Measurements from ENCODE around the gene TYRO3.
"Not testable (repeated sequence)": the region's sequence is repeated elsewhere in the genome, so short reads cannot be mapped to it uniquely, and the experiment has no call there.

Gene TYRO3

DNA sequence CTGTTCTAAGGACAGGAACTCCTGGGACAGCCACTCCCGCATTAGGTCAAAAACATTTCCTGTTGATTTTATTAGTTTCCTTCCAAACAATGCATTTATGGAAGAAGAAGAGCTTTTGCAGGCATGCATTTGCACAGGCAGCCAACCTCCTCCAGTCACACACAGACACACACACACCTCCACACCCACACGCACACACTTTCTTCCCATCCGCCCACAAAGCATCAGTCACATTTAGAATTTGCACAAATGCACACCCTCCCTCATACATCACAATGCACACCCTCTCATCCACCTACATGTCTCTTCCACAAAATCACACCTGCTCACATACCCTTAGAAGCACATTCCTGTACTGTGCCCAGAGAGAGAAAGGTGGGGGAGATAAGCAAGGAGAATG, 4.1 kb upstream of the TYRO3 start:
- DNase-seq: no peak

GRCh38 chr15:41556677-41557076, 2.3 kb upstream of the TYRO3 start:
- DNase-seq: no peak

DNA sequence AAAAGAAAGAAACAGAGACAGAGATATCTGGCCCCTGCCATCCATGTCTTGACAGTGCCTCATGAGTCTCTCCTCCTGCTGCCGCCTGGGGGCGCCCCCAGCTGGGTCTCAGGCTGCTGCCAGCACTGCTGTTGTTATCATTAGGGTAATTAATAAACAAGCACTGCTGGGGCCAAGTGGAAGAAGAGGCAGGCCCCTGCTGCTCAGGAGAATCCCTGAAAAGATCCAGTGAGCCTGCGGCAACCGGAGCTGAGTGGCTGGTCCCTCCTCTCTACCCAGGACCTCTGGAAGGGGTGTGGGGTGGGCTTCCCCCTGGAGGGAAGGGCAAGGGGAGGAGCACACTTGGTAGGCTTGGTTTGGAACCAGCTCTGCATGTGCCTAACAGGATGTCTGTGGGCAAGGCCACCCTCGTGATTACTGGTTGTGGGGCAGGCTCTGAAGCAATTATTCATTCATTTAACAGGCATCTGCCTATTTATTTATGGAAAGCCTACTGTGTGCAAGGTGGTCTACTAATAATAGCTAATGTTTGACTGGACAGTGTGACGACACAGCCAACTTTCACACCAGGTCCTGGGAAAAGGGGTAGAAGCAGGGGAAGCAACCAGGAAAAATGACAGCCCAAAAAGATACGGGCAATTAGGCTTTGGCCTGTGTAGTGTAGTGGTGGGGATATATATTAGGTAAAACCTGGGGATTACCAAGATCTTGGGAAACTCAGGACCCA, 1.2 kb upstream of the TYRO3 start:
- DNase-seq: peak; percentile 78

DNA sequence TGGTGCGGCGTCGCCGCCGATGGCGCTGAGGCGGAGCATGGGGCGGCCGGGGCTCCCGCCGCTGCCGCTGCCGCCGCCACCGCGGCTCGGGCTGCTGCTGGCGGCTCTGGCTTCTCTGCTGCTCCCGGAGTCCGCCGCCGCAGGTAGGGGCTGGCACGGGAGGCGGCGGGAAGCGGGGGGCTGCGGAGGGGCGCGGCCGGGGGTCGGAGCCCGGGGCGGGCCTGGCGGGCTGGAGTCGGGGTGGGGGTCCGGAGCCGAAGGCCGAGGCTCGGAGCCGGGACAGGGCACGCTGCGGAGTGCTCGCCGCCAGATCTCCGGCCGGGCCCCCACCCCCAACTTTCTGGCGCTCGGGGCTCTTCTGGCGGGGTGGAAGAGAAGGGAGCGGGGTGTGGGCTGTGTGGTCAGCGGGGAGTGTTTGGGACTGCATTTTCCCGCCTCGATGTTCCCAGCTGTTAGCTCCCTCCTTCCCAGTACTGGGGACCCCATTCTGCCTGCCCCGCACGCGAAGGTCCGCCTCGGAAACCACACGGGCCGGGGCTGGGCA, 299 bp downstream of the TYRO3 start:
- DNase-seq: no peak

DNA sequence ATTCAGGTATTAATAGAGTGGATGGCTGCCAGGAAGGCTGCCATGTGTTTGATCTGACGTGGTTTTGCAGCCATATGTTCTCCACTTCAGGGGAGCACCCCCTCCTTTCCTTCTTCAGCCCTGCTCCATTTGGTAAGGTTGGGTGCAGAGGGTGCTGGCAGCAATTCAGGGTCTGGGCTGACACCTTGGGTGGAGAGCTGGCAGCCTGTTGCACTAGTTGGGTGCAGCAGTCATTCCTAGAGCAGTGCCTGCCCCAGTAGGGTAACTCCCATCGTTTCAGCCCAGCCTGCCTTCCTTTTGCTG, 1.5 kb downstream of the TYRO3 start:
- no peak for DNase-seq

DNA sequence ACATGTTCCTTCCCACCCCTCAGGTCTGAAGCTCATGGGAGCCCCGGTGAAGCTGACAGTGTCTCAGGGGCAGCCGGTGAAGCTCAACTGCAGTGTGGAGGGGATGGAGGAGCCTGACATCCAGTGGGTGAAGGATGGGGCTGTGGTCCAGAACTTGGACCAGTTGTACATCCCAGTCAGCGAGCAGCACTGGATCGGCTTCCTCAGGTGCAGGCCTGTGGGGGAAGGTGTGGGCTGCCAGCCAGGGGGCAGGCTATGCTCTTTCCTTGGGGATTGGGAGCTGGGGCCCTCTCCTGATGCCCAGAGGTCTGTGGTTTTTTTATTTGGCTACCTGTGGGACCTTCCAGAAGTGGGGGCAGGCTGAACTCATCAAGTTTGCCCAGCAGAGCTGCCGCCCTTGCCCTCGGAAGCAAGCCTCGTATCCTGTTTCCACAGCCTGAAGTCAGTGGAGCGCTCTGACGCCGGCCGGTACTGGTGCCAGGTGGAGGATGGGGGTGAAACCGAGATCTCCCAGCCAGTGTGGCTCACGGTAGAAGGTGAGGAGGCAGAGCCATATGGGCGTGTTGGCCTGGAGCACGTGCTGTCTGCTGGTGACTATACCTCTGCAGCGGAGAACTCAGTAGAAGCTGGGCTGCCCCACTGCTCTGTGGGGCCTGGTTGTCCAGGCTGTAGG, 2.2 kb downstream of the TYRO3 start:
- DNase-seq: no peak

GRCh38 chr15:41561777-41562145, 2.7 kb downstream of the TYRO3 start:
- DNase-seq: no peak

GRCh38 chr15:41562244-41562643, 3.2 kb downstream of the TYRO3 start:
- no peak for DNase-seq

DNA sequence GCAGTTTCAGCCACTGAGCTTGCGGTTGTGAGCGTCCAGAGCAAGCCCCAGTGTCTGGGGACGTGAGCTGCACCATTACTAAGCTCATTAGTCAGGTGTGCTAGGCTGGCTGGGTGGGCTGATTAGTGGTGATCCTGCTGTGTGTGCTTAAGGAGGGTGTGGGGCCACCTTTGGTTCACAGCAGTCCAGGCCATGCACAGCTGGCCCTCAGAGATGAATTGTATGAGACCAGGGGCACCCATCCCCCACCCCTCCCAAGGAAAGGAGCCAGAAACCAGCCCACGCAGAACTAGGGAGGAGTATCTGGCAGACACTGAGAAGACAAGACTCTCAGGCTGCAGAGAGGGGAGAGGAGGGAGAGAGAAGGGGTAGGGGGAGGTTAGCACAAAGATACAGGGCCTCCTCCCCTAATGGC, 3.8 kb downstream of the TYRO3 start:
- no peak for DNase-seq

DNA sequence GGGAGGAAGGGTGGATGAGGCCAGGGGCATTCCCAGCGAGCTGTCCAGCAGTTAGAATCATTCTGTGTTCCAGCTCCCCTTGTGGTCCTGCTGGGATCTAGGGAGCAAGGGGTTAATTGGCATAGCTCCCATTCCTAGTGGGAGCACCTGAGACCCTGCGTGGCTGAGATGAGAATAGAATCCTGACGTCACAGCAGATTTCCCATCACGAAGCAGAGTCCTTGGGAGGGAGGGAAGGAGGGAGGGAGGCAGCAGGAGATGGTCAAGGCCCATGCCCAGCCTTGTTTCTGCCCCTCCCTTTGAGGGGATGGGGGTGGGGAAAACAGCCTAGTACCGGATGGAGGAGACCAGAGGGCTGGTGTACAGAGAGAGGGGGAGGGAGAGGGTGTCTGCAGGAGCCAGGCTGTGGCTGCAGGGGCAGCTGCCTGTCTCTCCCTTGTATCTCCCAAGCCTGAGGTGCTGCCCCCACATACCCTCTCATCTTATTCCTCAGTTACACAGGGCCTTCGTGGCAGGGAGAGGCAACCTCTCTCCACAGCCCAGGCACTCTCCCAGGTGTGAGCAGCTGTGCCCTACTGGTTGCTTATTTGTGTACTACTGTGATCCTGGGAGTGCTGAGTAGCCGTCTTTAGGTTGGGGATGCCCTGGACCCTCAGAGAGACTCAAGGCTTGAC, 5.4 kb downstream of the TYRO3 start:
- DNase-seq: no peak

GRCh38 chr15:41564960-41565502, 6.0 kb downstream of the TYRO3 start:
- no peak for DNase-seq

DNA sequence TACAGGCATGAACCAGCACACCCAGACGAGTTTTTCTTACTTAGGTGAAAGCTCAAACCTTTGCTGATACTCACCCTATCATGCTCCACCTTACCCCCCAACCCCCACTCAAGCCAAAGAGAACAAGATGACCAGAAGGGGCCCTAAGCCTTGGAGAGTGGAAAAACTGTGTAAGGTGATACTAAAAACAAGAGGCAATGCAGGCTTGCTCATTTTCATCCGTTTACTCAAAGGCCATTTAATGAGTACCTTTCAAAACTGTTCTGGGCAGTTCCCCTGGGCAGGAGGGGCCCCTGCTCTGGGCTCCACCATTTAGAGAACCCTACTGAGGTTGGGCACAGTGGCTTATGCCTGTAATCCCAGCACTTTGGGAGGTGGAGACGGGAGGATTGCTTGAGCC, 6.7 kb downstream of the TYRO3 start:
- DNase-seq: no peak

GRCh38 chr15:41566121-41566885, 7.3 kb downstream of the TYRO3 start:
- DNase-seq: no peak

DNA sequence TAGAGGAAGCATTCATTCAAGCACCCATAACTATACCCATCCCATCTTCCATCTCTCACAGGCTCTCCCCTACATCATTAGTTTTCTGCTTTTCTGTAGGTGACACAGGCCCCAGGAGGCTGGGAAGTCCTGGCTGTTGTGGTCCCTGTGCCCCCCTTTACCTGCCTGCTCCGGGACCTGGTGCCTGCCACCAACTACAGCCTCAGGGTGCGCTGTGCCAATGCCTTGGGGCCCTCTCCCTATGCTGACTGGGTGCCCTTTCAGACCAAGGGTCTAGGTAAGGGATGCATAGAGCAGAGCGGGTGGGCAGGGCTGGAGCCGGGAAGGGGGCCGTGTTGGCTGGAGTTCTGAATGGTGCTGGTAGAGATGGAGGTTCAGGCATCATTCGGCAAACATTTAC, 8.2 kb downstream of the TYRO3 start:
- DNase-seq: no peak

GRCh38 chr15:41567862-41568261, 8.8 kb downstream of the TYRO3 start:
- no peak for DNase-seq

DNA sequence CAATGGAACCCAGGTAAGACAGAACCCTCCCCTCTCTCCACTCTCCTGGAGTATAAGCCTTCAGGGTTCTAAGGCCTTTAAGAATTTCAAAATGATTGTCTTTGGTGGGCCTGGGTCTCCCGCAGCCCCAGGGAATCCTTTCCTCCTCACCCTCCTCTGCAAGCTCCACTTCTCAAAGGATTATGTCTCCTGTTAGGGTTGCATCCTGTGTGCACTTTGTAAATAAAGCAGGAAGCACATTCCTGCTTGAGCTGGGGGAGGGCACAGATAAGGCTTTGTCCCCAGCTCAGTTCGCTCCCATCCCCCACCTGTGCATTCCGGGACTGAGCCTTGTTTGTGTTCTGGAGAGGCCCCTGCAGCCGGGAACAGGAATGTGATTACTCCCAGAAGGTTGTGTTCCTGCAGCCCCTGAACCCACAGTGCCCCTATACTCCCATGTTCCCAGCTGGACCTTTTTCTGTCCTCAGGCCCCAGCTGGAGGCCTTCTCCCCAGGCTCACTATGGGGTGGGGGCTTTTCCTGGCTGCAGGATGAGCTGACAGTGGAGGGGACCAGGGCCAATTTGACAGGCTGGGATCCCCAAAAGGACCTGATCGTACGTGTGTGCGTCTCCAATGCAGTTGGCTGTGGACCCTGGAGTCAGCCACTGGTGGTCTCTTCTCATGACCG, 9.5 kb downstream of the TYRO3 start:
- DNase-seq: no peak

DNA sequence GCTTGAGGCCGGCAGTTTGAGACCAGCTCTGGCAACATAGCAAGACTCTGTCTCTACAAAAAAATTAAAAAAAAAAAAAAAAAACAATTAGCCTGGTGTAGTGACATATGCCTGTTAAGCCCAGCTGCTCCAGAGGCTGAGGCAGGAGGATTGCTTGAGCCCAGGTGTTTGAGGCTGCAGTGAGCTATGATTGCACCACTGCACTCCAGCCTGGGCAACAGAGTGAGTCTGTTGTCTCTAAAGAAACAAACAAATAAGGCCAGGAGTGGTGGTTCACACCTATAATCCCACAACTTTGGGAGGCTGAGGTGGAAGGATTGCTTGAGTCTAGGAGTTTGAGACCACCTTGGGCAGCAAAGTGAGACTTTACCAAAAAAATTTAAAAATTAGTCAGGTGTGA, 10.2 kb downstream of the TYRO3 start:
- DNase-seq: not testable (repeated sequence)

DNA sequence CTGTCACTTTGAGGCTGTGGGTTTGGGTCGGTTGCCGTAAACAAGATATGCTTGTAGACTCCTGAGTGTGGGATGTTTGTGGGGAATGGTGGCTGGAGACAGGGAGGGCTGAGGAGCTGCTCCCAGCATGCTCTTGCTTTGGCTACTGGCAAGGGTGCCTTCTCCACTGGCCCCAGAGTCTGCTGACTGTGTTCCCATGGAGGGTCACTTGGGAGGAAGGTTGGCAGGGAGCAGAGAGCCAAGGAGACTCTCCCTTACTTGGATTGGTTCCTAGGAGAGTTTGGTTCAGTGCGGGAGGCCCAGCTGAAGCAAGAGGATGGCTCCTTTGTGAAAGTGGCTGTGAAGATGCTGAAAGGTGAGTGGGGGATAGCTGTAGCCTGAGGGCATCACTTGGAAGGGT, 11.8 kb downstream of the TYRO3 start:
- no peak for DNase-seq

DNA sequence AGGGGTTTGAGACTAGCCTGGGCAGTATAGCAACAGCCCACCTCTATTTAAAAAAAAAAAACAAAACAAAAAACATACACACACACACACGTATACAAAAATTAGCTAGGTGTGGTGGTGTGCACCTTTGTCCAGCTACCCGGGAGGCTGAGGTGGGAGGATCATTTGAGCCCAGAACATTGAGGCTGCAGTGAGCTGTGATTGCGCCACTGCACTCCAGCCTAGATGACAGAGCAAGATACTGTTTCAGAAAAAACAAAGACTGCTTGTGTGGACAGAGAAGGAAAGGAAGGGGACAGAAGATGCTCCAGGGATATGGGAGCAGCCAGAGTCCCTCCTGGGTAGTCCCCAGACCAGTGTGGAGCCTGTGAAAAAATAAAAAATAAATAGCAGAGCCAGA, 12.9 kb downstream of the TYRO3 start:
- DNase-seq: no peak

- no peak for DNase-seq
Observed at GRCh38 chr15:41572866-41573265, 13.9 kb downstream of the TYRO3 start.

DNA sequence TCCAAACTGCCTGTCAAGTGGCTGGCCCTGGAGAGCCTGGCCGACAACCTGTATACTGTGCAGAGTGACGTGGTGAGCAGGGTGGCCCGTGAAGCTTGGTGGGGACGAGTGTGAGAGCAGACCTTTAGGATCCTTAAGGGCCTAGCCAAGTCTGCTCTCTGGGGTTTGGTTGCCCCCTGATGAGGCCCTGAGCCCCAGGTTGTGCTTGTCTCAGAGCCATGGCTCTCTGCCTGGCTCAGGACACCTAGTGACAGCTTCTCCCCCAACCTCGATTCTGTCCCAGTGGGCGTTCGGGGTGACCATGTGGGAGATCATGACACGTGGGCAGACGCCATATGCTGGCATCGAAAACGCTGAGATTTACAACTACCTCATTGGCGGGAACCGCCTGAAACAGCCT, 14.4 kb downstream of the TYRO3 start:
- DNase-seq: no peak

DNA sequence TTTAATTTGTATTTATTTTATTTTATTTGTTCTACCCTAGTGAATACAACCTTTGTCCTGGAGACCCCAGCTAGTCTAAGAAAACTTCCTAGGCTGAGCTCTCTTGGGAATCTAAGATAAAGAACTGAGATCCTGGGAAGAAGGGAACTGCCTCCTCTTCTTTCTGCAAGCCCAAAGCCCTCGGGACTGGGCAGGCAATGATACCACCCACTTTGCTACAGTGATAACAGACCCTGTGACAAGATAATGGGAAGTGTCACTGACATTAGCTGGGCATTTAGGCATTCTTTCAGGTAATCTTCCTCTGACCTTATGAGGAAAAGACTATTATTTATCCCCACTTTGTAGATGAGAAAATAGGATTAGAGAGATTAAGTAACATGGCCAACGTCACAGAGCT, 15.1 kb downstream of the TYRO3 start:
- DNase-seq: no peak

DNA sequence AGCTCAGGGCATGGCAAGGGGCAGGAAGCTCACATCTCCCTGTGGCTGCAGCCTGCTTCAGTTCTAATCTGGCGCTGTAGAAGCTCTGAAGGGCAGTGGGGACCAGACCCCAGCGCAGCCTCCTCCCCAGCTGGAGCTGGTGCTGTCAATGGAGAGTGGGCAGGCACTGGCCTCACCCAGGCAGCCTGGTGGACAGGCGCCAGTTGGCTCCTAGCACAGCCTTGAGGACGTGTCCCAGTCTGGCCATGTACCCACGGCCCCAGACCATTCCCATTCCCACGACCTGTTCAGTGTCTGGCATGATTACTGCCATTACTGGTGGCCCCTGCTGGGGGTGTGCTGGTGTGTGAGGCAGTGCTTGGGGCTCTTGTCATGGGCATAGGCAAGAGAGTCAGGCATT, 16.3 kb downstream of the TYRO3 start:
- no peak for DNase-seq
